NCI-H128 (cell line): Measurements from ENCODE around the gene SLC12A3.

ENCODE experiments used
- DNase-seq: peaks from one replicate; lab custom pipeline; 2025; ENCODE audit not compliant: unreplicated experiment; lab: John Stamatoyannopoulos, UW

The SLC12A3 gene

DNA sequence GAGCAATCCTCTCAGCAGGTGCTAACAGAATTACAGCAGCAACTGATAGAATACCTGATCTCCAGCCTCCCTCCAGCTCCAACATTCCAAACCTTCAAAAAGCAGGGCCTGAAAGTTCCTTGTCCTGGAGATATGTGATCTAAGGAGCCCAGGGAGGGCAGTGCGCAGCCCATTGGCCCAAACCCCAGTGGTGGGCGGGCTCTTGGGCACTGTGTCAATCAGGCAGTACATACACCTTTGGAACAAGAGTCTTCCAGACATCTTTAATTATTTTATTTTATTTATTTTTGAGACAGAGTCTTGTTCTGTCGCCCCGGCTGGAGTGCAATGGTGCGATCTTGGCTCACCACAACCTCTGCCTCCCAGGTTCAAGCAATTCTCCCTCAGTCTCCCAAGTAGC, 24.2 kb downstream of the SLC12A3 start:
- DNase-seq = no peak

GRCh38 chr16:56891685-56892084, 26.7 kb downstream of the SLC12A3 start:
- no peak for DNase-seq

- DNase-seq = no peak
Observed at GRCh38 chr16:56892705-56893104, 27.7 kb downstream of the SLC12A3 start.

GRCh38 chr16:56894331-56894917, 29.4 kb downstream of the SLC12A3 start:
- DNase-seq = no peak

DNA sequence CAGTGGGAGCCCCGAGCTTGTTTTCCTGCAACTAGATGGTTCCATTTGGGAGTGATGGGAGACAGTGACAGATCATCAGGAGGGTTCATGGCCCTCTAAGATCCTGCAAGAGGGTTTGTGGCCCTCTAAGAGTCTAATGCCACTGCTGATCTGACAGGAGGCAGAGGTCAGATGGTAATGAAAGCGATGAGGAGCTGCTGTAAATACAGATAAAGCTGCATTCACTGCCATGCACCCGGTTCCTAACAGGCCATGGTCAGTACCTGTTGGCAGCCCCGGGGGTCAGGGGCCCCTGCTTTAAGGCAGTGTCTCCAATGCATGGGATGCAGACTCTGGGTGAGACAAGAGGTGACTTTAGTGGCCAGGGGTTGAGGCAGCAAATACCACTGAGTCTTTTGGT, 30.8 kb downstream of the SLC12A3 start:
- DNase-seq = no peak

- no peak for DNase-seq
Observed at GRCh38 chr16:56896244-56896643, 31.2 kb downstream of the SLC12A3 start.

DNA sequence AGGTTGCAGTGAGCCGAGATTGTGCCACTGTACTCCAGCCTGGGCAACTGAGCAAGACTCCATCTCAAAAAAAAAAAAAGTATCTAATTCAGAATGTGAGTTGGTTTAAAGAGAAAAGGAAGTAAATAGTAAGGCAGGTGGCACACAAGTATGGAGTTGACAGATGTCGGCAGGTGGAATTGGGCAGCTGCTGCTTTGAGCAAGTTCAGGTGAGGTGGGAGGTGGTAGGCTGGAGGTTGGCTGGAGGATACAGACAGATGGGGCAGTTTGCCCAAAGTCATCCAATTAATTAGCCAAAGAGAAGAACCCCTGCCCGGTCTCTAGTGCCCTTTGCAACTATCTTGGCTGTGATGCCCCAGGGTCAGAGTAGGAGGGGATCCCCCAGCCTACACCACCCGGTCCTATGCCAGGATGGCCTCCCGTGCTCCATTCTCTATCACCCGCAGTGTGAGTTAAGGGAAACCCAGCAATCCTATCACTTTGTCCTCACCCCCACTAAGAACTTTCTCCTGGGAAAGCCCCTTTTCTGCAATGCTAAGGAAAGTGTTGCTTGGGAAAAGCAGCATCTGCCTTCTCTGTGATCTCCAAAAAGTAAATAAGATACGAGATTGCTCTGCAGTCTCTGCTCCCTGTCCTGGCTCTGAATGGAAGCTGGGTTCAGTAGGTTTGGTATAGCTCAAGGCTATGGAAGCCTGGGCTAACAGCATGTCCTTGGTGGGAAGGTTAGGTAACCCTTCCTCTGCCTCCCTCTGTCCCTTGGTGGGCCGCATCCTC, 32.2 kb downstream of the SLC12A3 start:
- no peak for DNase-seq

GRCh38 chr16:56898847-56899246, 33.8 kb downstream of the SLC12A3 start:
- no peak for DNase-seq

- no peak for DNase-seq
Observed at GRCh38 chr16:56903866-56904265, 38.9 kb downstream of the SLC12A3 start.

DNA sequence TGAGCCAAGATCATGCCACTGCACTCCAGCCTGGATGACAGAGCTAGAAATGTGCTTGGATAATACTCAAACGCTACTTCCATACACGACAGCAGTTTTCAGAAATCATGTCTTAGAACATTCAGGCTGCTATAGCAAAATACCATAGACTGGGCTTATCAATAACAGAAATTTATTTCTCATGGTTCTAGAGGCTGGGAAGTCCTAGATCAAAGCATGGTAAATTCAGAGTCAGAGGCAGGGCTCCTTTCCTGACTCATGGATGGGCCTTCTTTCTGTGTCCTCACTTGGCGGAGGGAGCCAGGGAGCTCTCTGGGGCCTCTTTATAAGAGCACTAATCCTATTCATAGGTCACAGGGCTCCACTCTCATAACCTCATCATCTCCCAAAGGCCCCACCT, 42.4 kb downstream of the SLC12A3 start:
- no peak for DNase-seq

GRCh38 chr16:56909527-56909979, 44.5 kb downstream of the SLC12A3 start:
- no peak for DNase-seq

DNA sequence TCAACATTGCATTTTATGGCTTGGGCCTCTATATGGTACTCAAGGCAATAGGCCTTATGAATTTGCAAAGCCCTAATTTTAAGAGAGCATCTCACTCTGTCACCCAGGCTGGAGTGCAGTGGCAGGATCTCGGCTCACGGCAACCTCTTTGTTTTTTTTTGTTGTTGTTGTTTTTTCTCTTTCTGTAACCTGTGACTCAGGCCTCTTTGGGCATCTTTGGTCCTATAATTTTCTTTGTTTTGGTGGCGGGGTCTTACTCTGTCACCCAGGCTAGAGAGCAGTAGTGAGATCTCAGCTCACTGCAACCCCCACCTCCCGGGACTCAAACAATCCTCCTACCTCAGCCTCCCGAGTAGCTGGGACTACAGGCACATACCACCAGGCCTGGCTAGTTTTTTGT, 45.1 kb downstream of the SLC12A3 start:
- no peak for DNase-seq

DNA sequence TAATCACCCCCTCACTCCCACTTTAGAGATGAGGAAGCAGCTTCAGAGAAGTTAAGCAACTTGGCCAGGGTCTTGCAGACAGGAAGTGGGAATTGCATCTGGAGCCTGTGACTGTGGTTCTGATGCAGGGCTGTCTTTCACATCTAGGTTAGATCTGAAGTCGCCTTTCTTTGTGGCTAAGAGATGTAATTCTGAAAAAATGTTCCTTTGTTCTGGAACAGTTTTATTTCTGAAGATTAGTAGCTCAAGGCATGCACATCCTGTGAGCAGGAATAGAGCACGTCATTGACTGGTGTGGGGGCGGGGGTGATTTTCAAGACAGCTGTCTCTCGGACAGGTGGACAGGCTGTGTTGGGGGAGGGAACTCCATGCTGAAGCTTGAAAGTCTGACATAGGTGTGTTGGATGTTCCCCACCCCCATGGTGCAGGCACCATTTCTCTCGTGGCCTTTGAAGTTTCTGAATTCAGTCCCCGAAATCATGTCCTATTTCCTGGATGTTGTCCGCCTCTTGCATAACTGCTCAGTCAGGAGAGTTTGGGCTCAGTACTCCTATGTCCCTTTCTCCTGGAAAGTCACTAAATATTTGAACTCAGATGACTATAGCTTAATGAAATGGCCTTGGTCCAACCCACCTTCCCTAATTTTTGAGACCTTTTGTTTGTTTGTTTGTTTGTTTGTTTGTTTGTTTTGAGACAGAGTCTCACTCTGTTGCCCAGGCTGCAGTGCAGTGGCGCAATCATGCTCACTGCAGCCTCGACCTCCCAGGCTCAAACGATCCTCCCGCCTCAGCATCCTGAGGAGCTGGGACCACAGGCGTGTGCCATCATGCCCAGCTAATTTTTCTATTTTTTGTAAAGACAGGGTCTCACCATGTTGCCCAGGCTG, 45.9 kb downstream of the SLC12A3 start:
- no peak for DNase-seq

DNA sequence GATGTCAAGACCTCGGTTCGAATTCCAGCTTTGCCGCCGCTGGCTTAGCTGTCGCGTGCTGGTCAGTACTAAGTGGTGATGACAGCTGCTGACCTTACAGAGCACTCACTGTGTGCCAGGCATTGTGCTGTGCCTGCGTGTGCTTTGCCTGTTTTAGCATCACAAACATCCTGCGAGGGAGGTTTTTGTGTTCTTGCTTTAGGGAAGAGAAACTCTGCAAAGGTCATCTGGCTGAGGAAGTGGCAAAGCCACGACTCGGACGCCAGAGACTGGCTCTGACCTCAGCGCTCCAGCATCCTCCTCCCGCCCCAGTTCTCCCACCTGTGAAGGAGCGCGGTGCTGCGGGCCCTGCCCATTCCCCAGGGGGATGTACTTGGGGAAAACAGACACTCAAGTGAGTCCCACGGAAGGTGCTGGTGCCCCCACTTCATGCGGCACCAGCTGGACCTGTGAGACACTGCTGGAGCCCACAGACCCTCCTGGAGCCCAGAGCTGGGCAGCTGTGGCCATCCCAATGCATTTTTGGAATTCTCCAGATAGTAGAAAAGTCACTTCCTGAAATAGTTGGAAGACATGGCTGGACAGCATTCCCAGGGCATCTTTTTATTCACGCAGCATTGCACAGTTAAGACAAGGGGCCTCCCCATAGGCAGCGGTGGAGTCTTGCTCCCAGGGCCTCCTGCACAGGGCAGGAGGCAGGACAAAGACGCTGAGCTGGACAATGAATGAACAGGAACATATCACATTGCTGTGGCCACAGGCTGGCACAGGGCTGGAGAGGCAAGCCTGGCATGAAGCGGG, 47.0 kb downstream of the SLC12A3 start:
- no peak for DNase-seq

- DNase-seq = no peak
Observed at GRCh38 chr16:56912746-56913708, 48.0 kb downstream of the SLC12A3 start.

GRCh38 chr16:56914896-56915295, 49.9 kb downstream of the SLC12A3 start:
- no peak for DNase-seq

- DNase-seq = no peak
Observed at GRCh38 chr16:56915336-56916119, 50.5 kb downstream of the SLC12A3 start.

DNA sequence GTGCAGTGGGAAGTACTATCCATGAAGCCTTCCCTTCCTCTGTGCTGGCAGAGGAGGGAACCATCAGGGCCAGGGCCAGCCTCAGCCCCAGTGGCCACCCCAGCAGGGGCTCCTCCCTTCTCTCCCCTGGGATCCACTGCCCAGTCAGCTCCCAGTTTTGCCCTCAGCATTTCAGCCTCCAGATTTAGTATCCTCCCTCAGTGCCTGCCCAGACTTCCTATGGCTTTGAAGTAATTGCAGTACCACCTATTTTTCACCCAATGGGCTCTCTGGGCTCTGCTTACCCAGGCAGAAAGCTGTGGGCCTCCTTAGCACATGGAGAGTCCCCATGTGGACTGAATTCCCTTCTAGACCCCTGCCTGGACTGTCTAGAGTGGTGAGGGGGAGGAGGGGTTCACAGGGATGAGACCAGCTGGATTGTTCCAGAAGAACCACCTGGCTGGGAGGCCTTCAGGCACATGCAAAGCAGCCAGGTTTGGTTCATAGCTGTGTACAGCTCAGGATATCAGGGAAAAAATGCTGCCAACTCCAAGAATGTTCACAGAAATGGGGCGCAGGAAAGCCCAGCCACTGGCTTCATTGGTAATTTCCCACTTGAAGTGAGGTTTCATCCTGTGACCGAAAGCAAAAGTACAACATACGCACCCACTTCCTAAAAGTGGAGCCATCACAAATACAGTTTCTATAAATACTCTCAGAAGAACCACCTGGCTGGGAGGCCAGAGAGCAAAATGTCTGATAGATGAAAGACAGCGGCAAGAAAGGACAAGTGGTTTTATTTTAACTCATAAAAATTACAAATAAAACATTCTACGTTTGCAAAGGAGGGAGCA, 51.8 kb downstream of the SLC12A3 start:
- DNase-seq = no peak
